ENCODE measurements around the gene NFIX.
"Not testable (repeated sequence)": the region's sequence is repeated elsewhere in the genome, so short reads cannot be mapped to it uniquely, and the experiment has no call there.

The NFIX gene

DNA sequence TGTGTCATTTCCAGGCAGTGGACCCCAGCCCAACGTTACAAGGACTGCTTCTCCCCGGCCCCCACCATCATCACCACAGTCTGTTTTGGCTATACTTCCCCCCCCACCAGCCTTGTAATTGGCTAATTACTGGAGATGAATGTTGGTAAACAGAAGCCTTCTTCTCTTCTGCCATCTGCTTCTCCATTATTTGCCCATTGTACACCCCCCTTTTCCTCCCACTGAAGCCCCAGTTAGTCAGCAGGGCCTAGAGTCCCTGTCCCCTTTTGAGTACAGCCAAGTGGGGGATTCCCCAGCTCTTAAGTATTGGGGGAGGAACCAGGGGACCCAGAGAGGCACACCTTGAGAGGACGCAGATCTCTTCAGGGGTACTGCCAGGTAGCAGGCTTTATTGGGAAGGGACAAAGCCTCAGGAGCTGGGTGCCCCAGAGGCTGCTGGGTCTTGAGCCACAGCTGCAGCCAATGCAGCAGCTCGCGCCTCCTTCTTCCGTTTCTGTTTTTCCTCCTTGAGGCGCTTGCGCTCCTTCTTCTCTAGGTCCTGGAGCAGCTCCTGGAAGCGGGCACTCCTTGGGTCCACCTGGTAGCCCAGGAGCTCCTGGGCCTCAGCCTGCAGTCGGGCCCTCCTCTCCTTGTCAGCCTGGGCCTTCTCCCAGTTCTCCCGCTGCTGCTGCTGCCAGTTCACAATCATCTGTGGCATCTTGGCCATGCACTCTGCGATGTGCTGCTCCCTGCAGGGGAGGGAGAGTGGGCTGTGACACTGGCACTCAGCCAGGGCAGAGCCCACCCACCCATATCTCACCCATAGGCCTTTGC lies 41.3 kb upstream of the NFIX start:
- in situ Hi-C loops (cut with MboI; ENCODE audit: low sequenced_read_pairs), result no loop called here
- 0 out of 2 replicates have a peak, but pooled peaks cover 4% of the 10 kb centered on the region for H3K4me1 ChIP-seq
- H3K4me3 ChIP-seq, result no peak overlapping the region
- H3K36me3 ChIP-seq (replicated peaks), result peaks cover 65% of the 10 kb centered on the region
- DNase-seq (ENCODE audit: low spot score in 2 of 2), result no peak
- H3K27me3 ChIP-seq (ENCODE audit: low read depth), result no peaks in the 10 kb centered on the region
- H3K9me3 ChIP-seq, result no peaks in the 10 kb centered on the region

DNA sequence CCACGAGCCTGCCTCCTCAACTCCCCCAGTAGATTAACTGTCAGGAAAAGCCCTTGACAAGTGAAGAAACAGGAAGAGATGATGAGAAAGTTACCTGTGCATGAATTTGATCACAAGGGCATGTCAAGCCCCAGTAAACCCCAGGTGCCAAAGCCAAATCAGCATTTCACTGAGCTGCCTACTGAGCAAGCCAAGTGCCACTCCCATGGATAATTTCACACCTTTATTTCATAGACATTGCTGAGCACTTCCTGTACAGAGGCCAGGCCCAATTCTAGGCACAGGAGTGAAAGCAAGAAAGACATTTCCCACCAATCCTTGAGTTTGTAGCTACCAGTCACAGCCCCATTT lies 40.7 kb upstream of the NFIX start:
- DNase-seq (ENCODE audit: low spot score in 2 of 2), result no peak
- Histone ChIP-seq H3K9me3 (no peaks in the 10 kb centered on the region), H3K4me3 (no peak overlapping the region), H3K27me3 (ENCODE audit: low read depth) (no peaks in the 10 kb centered on the region), H3K4me1 (0 out of 2 replicates have a peak, but pooled peaks cover 4% of the 10 kb centered on the region), H3K36me3 (replicated peaks) (peaks cover 59% of the 10 kb centered on the region)
- in situ Hi-C loops (cut with MboI; ENCODE audit: low sequenced_read_pairs), result no loop called here

- Histone ChIP-seq H3K36me3 (replicated peaks) (peaks cover 49% of the 10 kb centered on the region), H3K4me3 (peak overlapping the region; percentile 84)
- in situ Hi-C loops (cut with MboI; ENCODE audit: low sequenced_read_pairs); H3K4me1 ChIP-seq; H3K27me3 ChIP-seq (ENCODE audit: low read depth); DNase-seq (ENCODE audit: low spot score in 2 of 2); H3K9me3 ChIP-seq: not testable (repeated sequence)
Measured at GRCh38 chr19:12955575-12955974, 39.7 kb upstream of the NFIX start.

DNA sequence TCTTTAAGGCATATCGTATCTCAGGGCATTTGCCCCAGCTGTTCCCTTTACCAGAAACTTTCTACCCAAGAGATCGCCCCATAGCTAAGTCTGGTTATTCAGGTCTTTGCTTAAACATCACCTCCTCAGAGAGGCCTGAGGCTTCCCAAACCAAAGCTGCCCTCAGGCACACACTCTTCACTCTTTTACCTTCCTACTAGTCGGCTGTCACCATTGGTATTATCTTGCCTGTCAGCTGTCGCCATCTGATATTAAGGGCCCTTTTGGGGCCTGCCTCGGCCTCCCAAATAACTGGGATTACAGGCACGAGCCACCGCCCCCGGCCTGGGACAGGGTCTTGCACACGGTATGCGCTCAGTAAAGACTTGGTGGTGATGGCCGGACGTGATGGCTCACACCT lies 39.3 kb upstream of the NFIX start:
- in situ Hi-C loops (cut with MboI; ENCODE audit: low sequenced_read_pairs), result no loop called here
- Histone ChIP-seq H3K36me3 (replicated peaks) (peaks cover 45% of the 10 kb centered on the region), H3K4me3 (peak overlapping the region; percentile 84), H3K4me1 (0 out of 2 replicates have a peak, but pooled peaks cover 4% of the 10 kb centered on the region), H3K9me3 (no peaks in the 10 kb centered on the region), H3K27me3 (ENCODE audit: low read depth) (no peaks in the 10 kb centered on the region)
- no peak for DNase-seq (ENCODE audit: low spot score in 2 of 2)

DNA sequence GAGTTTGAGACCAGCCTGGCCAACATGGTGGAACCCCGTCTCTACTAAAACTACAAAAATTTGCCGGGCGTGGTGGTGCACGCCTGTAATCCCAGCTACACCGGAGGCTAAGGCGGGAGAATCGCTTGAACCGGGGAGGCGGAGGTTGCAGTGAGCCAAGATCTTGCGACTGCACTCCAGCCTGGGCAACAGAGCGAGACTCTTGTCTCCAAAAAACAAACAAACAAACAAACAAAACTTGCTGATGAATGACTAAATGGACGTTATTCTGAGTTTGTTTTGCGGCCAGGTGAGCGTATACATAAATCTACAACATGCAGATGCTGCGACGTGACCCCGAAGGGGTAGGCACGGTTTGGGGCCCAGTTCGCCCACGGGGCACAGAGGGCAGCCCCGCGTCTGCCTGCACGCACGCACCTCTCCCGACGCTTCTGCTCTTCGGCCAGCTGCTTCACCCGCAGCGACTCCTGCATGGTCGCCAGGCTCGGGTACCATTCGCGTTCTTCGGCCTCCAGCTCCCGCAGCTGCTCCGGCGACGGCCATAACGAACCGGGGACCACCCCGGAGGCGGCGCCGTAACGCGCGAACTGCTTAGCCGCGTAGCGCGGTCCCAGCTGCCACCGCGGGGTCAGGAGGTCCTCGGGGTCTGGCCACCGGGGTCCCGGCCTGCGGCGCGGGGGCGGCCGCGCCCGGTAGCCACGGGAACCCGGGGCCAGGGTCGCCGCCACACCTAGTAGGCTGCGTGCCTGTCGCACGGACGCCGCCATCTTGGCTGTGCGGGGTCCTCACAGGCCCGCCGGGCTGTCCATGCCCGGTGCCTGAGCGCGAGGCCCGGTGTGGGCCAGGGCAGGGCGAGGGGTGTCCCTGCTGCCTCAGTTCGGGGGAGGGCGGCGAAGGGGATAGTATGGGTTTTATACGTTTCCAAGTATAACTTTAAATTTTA lies 38.6 kb upstream of the NFIX start, which contains the start of gene GADD45GIP1:
Gene GADD45GIP1 (minus strand): TSS at position 778 of the 943 bp plus-strand sequence. CDS start 11 bp downstream, at position 767.
- peak within 1 kb of the TSS; percentile 84 for H3K4me3 ChIP-seq
- peak; percentile 81 to 90 for DNase-seq (ENCODE audit: low spot score in 2 of 2)
- H3K27me3 ChIP-seq (ENCODE audit: low read depth), result no peaks in the 10 kb centered on the region
- peaks cover 37% of the 10 kb centered on the region for H3K36me3 ChIP-seq (replicated peaks)
- in situ Hi-C loops (cut with MboI; ENCODE audit: low sequenced_read_pairs), result no loop called here
- H3K9me3 ChIP-seq, result no peaks in the 10 kb centered on the region
- H3K4me1 ChIP-seq, result 0 out of 2 replicates have a peak, but pooled peaks cover 4% of the 10 kb centered on the region

- DNase-seq (ENCODE audit: low spot score in 2 of 2); in situ Hi-C loops (cut with MboI; ENCODE audit: low sequenced_read_pairs); H3K27me3 ChIP-seq (ENCODE audit: low read depth): not testable (repeated sequence)
Measured at GRCh38 chr19:12957389-12957952, 37.8 kb upstream of the NFIX start.

GRCh38 chr19:12959481-12959880 lies 35.8 kb upstream of the NFIX start:
- H3K27me3 ChIP-seq (ENCODE audit: low read depth), result no peaks in the 10 kb centered on the region
- H3K9me3 ChIP-seq, result no peaks in the 10 kb centered on the region
- H3K4me1 ChIP-seq, result 0 out of 2 replicates have a peak, but pooled peaks cover 4% of the 10 kb centered on the region
- H3K4me3 ChIP-seq, result no peak overlapping the region
- no peak for DNase-seq (ENCODE audit: low spot score in 2 of 2)
- in situ Hi-C loops (cut with MboI; ENCODE audit: low sequenced_read_pairs), result no loop called here
- H3K36me3 ChIP-seq (replicated peaks), result peaks cover 10% of the 10 kb centered on the region

More at GRCh38 chr19:12957389-12957952, 37.8 kb upstream of the NFIX start:
- H3K36me3 ChIP-seq (replicated peaks), result peaks cover 30% of the 10 kb centered on the region
- not testable (repeated sequence) for H3K9me3 ChIP-seq, H3K4me1 ChIP-seq
- H3K4me3 ChIP-seq, result peak overlapping the region; percentile 84

DNA sequence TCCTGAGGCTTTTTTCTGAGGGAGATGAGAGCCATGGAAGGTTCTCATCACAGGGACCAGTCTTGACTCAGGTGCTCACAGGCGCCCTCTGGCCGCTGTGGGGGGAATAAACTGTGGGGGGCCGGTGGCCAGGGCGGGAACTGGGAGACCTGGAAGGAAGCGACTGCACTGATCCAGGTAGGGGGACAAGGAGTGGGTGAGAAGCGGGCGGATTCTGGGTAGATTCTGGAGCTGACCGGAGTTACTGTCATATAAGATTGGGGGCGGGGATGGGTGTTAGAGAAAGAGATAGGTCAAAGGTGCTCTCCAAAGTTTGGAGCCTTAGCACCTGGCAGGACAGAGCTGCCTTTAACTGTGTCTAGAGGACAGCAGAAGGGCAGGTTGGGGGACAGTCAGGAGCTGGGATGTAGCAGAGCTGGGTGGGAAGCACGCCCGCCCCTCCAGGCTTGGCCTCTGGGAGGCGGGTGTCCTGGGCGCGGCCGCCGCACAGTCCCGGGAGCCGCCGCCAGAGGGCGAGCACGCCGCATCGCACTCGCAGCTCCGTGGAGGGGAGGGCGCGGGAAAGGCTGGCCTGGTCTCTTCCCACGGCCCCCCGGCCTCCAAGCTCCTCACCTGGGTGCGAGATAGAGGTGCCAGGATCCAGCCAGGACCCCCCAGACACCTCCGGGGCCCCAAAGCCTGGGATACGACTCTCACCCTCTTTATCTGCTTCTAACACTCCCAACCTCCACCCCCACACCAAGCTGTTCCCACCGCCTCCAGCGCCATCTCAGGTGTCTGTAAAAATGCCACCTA lies 30.1 kb upstream of the NFIX start:
- no peaks in the 10 kb centered on the region for H3K9me3 ChIP-seq
- H3K4me3 ChIP-seq, result peak overlapping the region; percentile 29
- H3K4me1 ChIP-seq, result peaks cover 3% of the 10 kb centered on the region
- DNase-seq (ENCODE audit: low spot score in 2 of 2), result peak; percentile 69 to 90
- H3K36me3 ChIP-seq (replicated peaks), result no peaks in the 10 kb centered on the region
- no peaks in the 10 kb centered on the region for H3K27me3 ChIP-seq (ENCODE audit: low read depth)
- in situ Hi-C loops (cut with MboI; ENCODE audit: low sequenced_read_pairs), result no loop called here

DNA sequence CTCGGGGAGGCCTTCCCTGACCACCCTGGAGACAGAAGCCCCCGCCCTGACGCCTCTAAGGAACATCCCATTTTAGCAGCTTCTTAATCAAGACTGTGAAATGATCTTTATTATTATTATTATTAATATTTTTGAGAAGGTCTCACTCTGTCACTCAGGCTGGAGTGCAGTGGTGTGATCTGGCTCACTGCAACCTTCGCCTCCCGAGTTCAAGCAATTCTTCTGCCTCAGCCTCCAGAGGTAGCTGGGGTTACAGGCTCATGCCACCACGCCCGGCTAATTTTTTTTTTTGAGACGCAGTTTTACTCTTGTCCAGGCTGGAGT lies 29.5 kb upstream of the NFIX start:
- Histone ChIP-seq H3K27me3 (ENCODE audit: low read depth) (no peaks in the 10 kb centered on the region), H3K9me3 (no peaks in the 10 kb centered on the region), H3K36me3 (replicated peaks) (no peaks in the 10 kb centered on the region), H3K4me1 (peaks cover 3% of the 10 kb centered on the region), H3K4me3 (peak overlapping the region; percentile 29; the same call in 1 of the 2 replicates)
- no peak for DNase-seq (ENCODE audit: low spot score in 2 of 2)
- in situ Hi-C loops (cut with MboI; ENCODE audit: low sequenced_read_pairs), result no loop called here

DNA sequence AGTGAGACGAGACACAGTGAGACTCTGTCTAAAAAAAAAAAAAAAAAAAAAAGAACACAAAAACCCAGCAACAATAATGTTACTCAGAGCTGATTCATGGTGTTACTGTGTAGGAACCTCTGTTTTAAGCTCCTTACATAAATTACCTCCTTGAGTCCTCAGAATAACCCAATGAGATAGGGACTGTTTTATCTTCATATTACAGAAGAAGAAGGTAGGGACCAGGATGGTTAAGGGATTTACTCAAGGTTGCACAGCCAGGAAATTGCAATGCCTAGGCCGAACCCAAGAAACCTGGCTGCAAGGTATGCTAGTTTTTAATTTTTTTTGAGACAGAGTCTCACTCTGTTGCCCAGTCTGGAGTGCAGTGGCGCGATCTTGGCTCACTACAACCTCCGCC lies 27.4 kb upstream of the NFIX start:
- no peaks in the 10 kb centered on the region for H3K27me3 ChIP-seq (ENCODE audit: low read depth)
- H3K4me1 ChIP-seq, result peaks cover 3% of the 10 kb centered on the region
- no peaks in the 10 kb centered on the region for H3K36me3 ChIP-seq (replicated peaks)
- DNase-seq (ENCODE audit: low spot score in 2 of 2), result no peak
- no peaks in the 10 kb centered on the region for H3K9me3 ChIP-seq
- no peak overlapping the region for H3K4me3 ChIP-seq
- in situ Hi-C loops (cut with MboI; ENCODE audit: low sequenced_read_pairs), result no loop called here

DNA sequence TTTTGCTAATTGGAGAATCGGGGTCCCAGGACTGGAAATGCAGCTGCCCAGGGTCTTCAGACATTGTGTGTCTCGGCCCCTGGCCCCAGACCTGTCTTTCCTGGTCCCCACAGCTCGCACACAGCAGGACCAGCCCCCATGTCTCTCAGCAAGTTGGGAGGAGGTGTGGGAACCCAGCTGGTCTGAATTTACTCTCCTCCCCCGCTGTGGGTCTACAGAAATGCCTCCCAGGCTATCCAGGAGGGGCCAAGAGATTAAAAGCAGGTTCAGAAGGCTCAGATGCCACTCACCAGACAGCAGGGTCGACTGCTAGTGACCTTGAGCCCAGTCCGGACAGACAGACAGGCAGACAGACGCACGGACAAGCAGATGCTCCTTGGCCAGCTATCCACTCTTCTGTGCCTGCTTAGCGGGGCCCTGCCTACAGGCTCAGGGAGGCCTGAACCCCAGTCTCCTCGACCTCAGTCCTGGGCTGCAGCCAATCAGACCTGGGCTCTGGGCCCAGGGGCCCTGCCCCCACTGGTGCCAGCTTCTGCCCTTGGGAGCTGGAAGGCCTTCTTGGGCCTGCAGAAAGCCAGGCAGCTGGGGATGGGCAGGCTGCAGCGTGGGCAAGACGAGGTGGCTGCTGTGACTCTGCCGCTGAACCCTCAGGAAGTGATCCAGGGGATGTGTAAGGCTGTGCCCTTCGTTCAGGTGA lies 25.8 kb upstream of the NFIX start, which contains the start of gene DAND5:
Gene DAND5 (plus strand): TSS at position 285 of the 697 bp plus-strand sequence. CDS start 85 bp downstream, at position 370.
- Histone ChIP-seq H3K4me3 (no peak within 1 kb of the TSS), H3K9me3 (no peaks in the 10 kb centered on the region), H3K4me1 (peaks cover 3% of the 10 kb centered on the region), H3K27me3 (ENCODE audit: low read depth) (no peaks in the 10 kb centered on the region), H3K36me3 (replicated peaks) (no peaks in the 10 kb centered on the region)
- in situ Hi-C loops (cut with MboI; ENCODE audit: low sequenced_read_pairs), result no loop called here
- no peak for DNase-seq (ENCODE audit: low spot score in 2 of 2)

DNA sequence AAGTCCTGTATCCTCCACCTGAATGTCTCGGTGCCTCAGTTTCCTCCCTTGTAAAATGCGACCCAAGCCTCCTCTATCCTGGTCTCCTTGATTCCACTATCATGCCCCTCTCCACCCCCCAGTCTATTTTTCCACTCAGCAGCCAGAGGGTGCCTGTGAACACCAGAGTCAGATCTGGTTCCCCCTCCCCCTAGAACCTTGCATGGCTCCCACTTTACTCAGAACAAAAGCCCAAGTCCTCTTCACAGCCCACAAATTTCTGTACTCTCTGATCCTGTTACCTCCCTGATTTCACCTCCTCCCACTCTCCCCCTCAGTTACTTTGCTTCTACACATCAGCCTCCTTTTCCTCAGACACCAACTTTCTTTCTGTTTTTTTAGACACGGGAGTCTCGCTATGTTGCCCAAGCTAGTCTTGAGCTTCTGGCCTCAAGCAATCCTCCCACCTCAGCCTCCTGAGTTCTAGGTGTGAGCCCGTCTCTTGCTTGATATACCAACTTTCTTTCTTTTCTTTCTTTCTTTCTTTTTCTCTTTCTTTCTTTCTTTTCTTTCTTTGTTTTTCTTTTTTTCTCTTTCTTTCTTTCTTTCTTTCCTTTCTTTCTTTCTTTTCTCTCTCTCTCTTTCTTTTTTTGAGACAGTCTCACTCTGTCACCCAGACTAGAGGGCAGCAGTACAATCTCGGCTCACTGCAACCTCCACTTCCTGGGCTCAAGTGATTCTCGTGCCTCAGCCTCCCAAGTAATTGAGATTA lies 25.0 kb upstream of the NFIX start:
- H3K4me1 ChIP-seq, result peaks cover 3% of the 10 kb centered on the region
- no peaks in the 10 kb centered on the region for H3K36me3 ChIP-seq (replicated peaks)
- no peaks in the 10 kb centered on the region for H3K27me3 ChIP-seq (ENCODE audit: low read depth)
- no peak for DNase-seq (ENCODE audit: low spot score in 2 of 2)
- H3K9me3 ChIP-seq, result no peaks in the 10 kb centered on the region
- no peak overlapping the region for H3K4me3 ChIP-seq
- in situ Hi-C loops (cut with MboI; ENCODE audit: low sequenced_read_pairs), result loop anchor here (10.0 kb wide), 1 partner anchor 295 kb away; no protein-coding TSS in a partner anchor

Measured in HAP-1 (cell line).